Measurements from ENCODE around the gene SKIC3.

- TF ChIP-seq MAX (IDR thresholded peaks at IDR 0.05; ENCODE audit: low read depth, low read length) (no peak), EP300 (IDR thresholded peaks at IDR 0.05; ENCODE audit: borderline replicate concordance in 1 of 2, control insufficient read depth in 1 of 2, low read depth in 2 of 2, low read length in 2 of 2) (no peak), CTCF (IDR thresholded peaks at IDR 0.05 in 2 of 3, conservative IDR thresholded peaks at IDR 0.05 in 1 of 3; ENCODE audit: control insufficient read depth in 2 of 3, extremely low read depth in 1 of 3, insufficient read depth in 1 of 3, low read depth in 3 of 3, low read length in 3 of 3) (no peak), BRCA1 (IDR thresholded peaks at IDR 0.05; ENCODE audit: low read depth, low read length) (no peak)
These were observed 7.5 kb upstream of the SKIC3 start for GRCh38 chr5:95562282-95562681.
